GM18517 (cell line): Measurements from ENCODE around the gene SFSWAP.
"Not testable (repeated sequence)": the region's sequence is repeated elsewhere in the genome, so short reads cannot be mapped to it uniquely, and the experiment has no call there.

Experiments used
- ATAC-seq: cut with Tn5 transposase; IDR thresholded peaks from one replicate; pipeline ENCODE4 v1.9.1; 2021; ENCODE audit warnings: mild to moderate bottlenecking, moderate library complexity; ENCODE audit not compliant: unreplicated experiment

Gene SFSWAP

GRCh38 chr12:131710464-131711457 lies at the start of gene SFSWAP:
Gene SFSWAP (plus strand): TSS chr12:131711090. CDS start chr12:131711230, 140 bp downstream.
- ATAC-seq: peak; percentile 92

GRCh38 chr12:131661170-131661985 lies 49.5 kb upstream of the SFSWAP start:
- ATAC-seq: not testable (repeated sequence)

- ATAC-seq: not testable (repeated sequence)
Measured at GRCh38 chr12:131661986-131662288, 49.0 kb upstream of the SFSWAP start.

GRCh38 chr12:131662346-131662745 lies 48.5 kb upstream of the SFSWAP start:
- ATAC-seq: not testable (repeated sequence)

GRCh38 chr12:131665666-131666065 lies 45.2 kb upstream of the SFSWAP start:
- not testable (repeated sequence) for ATAC-seq

GRCh38 chr12:131666486-131666885 lies 44.4 kb upstream of the SFSWAP start:
- ATAC-seq: not testable (repeated sequence)

GRCh38 chr12:131666978-131667601 lies 43.8 kb upstream of the SFSWAP start:
- not testable (repeated sequence) for ATAC-seq

- ATAC-seq: no peak
Measured at GRCh38 chr12:131671276-131671675, 39.6 kb upstream of the SFSWAP start.

GRCh38 chr12:131671871-131672270 lies 39.0 kb upstream of the SFSWAP start:
- no peak for ATAC-seq

- ATAC-seq: no peak
Measured at GRCh38 chr12:131672311-131672940, 38.5 kb upstream of the SFSWAP start.

GRCh38 chr12:131672941-131673887 lies 37.7 kb upstream of the SFSWAP start:
- no peak for ATAC-seq

GRCh38 chr12:131673888-131674257 lies 37.0 kb upstream of the SFSWAP start:
- no peak for ATAC-seq

- no peak for ATAC-seq
Measured at GRCh38 chr12:131674373-131674772, 36.5 kb upstream of the SFSWAP start.

- no peak for ATAC-seq
Measured at GRCh38 chr12:131675126-131676080, 35.5 kb upstream of the SFSWAP start.

- no peak for ATAC-seq
Measured at GRCh38 chr12:131676544-131676943, 34.3 kb upstream of the SFSWAP start.

GRCh38 chr12:131677067-131677466 lies 33.8 kb upstream of the SFSWAP start:
- not testable (repeated sequence) for ATAC-seq

- no peak for ATAC-seq
Measured at GRCh38 chr12:131677699-131678098, 33.2 kb upstream of the SFSWAP start.

GRCh38 chr12:131678389-131679181 lies 32.3 kb upstream of the SFSWAP start:
- ATAC-seq: not testable (repeated sequence)
